ENCODE measurements around the gene PSTPIP2. TPM values are rescaled to one million over a fixed set of nuclear protein-coding genes. Genes with fewer than 3 reads are reported as not detected.

Gene PSTPIP2
- total RNA-seq, 3 donors from 2014 or later (not counting 1 experiment from before 2014, with no cell fraction given), result 34.7 to 55.0 (median 46.9) TPM

GRCh38 chr18:46070232-46070631 is 1.8 kb downstream of the PSTPIP2 start:
- H3K27me3 ChIP-seq (ENCODE audit: control insufficient read depth, insufficient read depth, low read length), result peaks cover 2% of the 10 kb centered on the region
- H3K4me1 Mint-ChIP-seq, result peaks cover 42 to 45% of the 10 kb centered on the region in 2 donors
- DNase-seq (no peak), ATAC-seq (no peak)
- H3K4me3 ChIP-seq (ENCODE audit: low read length), result no peak overlapping the region
- H3K4me1 ChIP-seq (ENCODE audit: control insufficient read depth, insufficient read depth, low read length), result peaks cover 34% of the 10 kb centered on the region
- 79% methylated on average over 6 of the region's 6 CpGs for WGBS (ENCODE audit: insufficient coverage)
- no peaks in the 10 kb centered on the region for H3K36me3 Mint-ChIP-seq
- H3K9me3 Mint-ChIP-seq, result no peaks in the 10 kb centered on the region
- H3K9me3 ChIP-seq (ENCODE audit: control insufficient read depth, insufficient read depth, low read length), result no peaks in the 10 kb centered on the region
- H3K27ac ChIP-seq (ENCODE audit: low read length), result no peak overlapping the region
- H3K4me3 Mint-ChIP-seq, result peak overlapping the region; percentile 89
- no peaks in the 10 kb centered on the region for H3K36me3 ChIP-seq (ENCODE audit: control insufficient read depth, insufficient read depth, low read length)
- TF ChIP-seq, protein P1, sequence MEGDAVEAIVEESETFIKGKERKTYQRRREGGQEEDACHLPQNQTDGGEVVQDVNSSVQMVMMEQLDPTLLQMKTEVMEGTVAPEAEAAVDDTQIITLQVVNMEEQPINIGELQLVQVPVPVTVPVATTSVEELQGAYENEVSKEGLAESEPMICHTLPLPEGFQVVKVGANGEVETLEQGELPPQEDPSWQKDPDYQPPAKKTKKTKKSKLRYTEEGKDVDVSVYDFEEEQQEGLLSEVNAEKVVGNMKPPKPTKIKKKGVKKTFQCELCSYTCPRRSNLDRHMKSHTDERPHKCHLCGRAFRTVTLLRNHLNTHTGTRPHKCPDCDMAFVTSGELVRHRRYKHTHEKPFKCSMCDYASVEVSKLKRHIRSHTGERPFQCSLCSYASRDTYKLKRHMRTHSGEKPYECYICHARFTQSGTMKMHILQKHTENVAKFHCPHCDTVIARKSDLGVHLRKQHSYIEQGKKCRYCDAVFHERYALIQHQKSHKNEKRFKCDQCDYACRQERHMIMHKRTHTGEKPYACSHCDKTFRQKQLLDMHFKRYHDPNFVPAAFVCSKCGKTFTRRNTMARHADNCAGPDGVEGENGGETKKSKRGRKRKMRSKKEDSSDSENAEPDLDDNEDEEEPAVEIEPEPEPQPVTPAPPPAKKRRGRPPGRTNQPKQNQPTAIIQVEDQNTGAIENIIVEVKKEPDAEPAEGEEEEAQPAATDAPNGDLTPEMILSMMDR (IDR thresholded peaks at IDR 0.05), result no peak
- no peaks in the 10 kb centered on the region for H3K27me3 Mint-ChIP-seq (ENCODE audit: low read depth in 2 of 2)
- peak overlapping the region; percentile 61 to 71 for H3K27ac Mint-ChIP-seq
- intact Hi-C loops (cut with micrococcal nuclease), result loop anchor here (2.0 to 5.0 kb wide), 3 partner anchors 15 to 383 kb away; no protein-coding TSS in a partner anchor

GRCh38 chr18:46069524-46069923 is 2.5 kb downstream of the PSTPIP2 start:
- Histone ChIP-seq H3K9me3 (ENCODE audit: control insufficient read depth, insufficient read depth, low read length) (no peaks in the 10 kb centered on the region), H3K4me3 (ENCODE audit: low read length) (no peak overlapping the region), H3K27me3 (ENCODE audit: control insufficient read depth, insufficient read depth, low read length) (peaks cover 2% of the 10 kb centered on the region), H3K4me1 (ENCODE audit: control insufficient read depth, insufficient read depth, low read length) (peaks cover 34% of the 10 kb centered on the region), H3K36me3 (ENCODE audit: control insufficient read depth, insufficient read depth, low read length) (no peaks in the 10 kb centered on the region), H3K27ac (ENCODE audit: low read length) (no peak overlapping the region)
- Mint-ChIP-seq H3K4me1 (peaks cover 42 to 45% of the 10 kb centered on the region in 2 donors), H3K9me3 (no peaks in the 10 kb centered on the region), H3K36me3 (no peaks in the 10 kb centered on the region), H3K27me3 (ENCODE audit: low read depth in 2 of 2) (no peaks in the 10 kb centered on the region), H3K27ac (peak overlapping the region; percentile 61 to 71), H3K4me3 (peak overlapping the region; percentile 89)
- 84% methylated on average over 4 of the region's 4 CpGs for WGBS (ENCODE audit: insufficient coverage)
- ATAC-seq (no peak), DNase-seq (no peak)
- TF ChIP-seq, protein P1 (IDR thresholded peaks at IDR 0.05), result no peak
- intact Hi-C loops (cut with micrococcal nuclease), result no loop called here

GRCh38 chr18:46068763-46069162 is 3.3 kb downstream of the PSTPIP2 start:
- no peaks in the 10 kb centered on the region for H3K36me3 Mint-ChIP-seq
- no peak overlapping the region for H3K27ac ChIP-seq (ENCODE audit: low read length)
- H3K4me3 ChIP-seq (ENCODE audit: low read length), result no peak overlapping the region
- H3K27ac Mint-ChIP-seq, result peak overlapping the region; percentile 61 to 71
- H3K27me3 ChIP-seq (ENCODE audit: control insufficient read depth, insufficient read depth, low read length), result peaks cover 2% of the 10 kb centered on the region
- H3K9me3 ChIP-seq (ENCODE audit: control insufficient read depth, insufficient read depth, low read length), result no peaks in the 10 kb centered on the region
- intact Hi-C loops (cut with micrococcal nuclease), result no loop called here
- H3K36me3 ChIP-seq (ENCODE audit: control insufficient read depth, insufficient read depth, low read length), result no peaks in the 10 kb centered on the region
- H3K9me3 Mint-ChIP-seq, result no peaks in the 10 kb centered on the region
- no peak for ATAC-seq
- TF ChIP-seq, protein P1 (IDR thresholded peaks at IDR 0.05), result no peak
- peaks cover 34% of the 10 kb centered on the region for H3K4me1 ChIP-seq (ENCODE audit: control insufficient read depth, insufficient read depth, low read length)
- no peak for DNase-seq
- H3K4me3 Mint-ChIP-seq, result peak overlapping the region; percentile 52
- H3K4me1 Mint-ChIP-seq, result peaks cover 39 to 42% of the 10 kb centered on the region in 2 donors
- H3K27me3 Mint-ChIP-seq (ENCODE audit: low read depth in 2 of 2), result no peaks in the 10 kb centered on the region
- WGBS (ENCODE audit: insufficient coverage), result 33% methylated on average over 1 of the region's 1 CpG

DNA sequence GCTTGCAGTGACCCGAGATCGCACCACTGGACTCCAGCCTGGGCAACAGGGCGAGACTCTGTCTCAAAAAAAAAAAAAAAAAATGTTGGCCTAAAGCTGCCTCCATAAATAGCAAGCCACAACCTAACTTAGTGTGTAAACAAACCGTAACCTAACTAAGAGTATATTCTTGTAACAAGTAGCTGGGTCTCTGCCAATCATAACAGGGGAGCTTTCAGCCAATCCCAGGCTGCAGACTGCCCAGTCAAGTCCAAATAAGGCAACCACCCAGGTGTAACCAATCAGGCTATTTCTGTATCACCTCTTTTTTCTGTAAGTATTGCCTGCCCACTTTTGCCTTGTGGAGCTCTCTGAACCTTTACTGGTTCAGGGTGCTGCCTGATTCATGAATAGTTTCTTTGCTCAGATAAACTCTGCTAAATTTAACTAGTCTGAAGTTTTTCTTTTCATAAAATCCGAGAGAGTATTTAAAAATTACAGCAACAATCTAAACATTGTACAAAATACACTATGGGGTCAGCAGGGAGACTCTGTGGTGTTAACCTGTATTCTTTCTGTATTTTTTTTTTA is 4.5 kb downstream of the PSTPIP2 start:
- H3K36me3 Mint-ChIP-seq, result no peaks in the 10 kb centered on the region
- no peak for ATAC-seq
- H3K27ac Mint-ChIP-seq, result peak overlapping the region in 1 of 2 donors; percentile 43

More for the DNA sequence above, 4.5 kb downstream of the PSTPIP2 start:
- intact Hi-C loops (cut with micrococcal nuclease), result no loop called here
- Mint-ChIP-seq H3K9me3 (no peaks in the 10 kb centered on the region), H3K4me3 (no peak overlapping the region), H3K4me1 (peaks cover 30 to 31% of the 10 kb centered on the region in 2 donors), H3K27me3 (ENCODE audit: low read depth in 2 of 2) (no peaks in the 10 kb centered on the region)
- TF ChIP-seq, protein P1 (IDR thresholded peaks at IDR 0.05), result no peak
- H3K4me1 ChIP-seq (ENCODE audit: control insufficient read depth, insufficient read depth, low read length), result peaks cover 23% of the 10 kb centered on the region
- peaks cover 2% of the 10 kb centered on the region for H3K27me3 ChIP-seq (ENCODE audit: control insufficient read depth, insufficient read depth, low read length)
- H3K4me3 ChIP-seq (ENCODE audit: low read length), result no peak overlapping the region
- H3K9me3 ChIP-seq (ENCODE audit: control insufficient read depth, insufficient read depth, low read length), result no peaks in the 10 kb centered on the region
- DNase-seq, result no peak
- H3K27ac ChIP-seq (ENCODE audit: low read length), result no peak overlapping the region
- no peaks in the 10 kb centered on the region for H3K36me3 ChIP-seq (ENCODE audit: control insufficient read depth, insufficient read depth, low read length)
- 98% methylated on average over 5 of the region's 5 CpGs for WGBS (ENCODE audit: insufficient coverage)

All from natural killer cell (primary cell).